NCI-H1417 treated with DMSO at 0.1 percent for 48 hours (cell line): ENCODE measurements around the gene EFCAB10.

Source experiments
- DNase-seq: peaks from one replicate; lab custom pipeline; 2025; lab: John Stamatoyannopoulos, UW

The EFCAB10 gene, protein sequence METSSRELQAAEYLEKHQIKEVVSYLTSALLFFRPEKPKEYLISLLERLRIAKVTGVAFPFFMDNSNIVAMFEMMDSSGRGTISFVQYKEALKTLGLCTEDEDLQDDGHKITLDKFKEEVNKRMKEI

DNA sequence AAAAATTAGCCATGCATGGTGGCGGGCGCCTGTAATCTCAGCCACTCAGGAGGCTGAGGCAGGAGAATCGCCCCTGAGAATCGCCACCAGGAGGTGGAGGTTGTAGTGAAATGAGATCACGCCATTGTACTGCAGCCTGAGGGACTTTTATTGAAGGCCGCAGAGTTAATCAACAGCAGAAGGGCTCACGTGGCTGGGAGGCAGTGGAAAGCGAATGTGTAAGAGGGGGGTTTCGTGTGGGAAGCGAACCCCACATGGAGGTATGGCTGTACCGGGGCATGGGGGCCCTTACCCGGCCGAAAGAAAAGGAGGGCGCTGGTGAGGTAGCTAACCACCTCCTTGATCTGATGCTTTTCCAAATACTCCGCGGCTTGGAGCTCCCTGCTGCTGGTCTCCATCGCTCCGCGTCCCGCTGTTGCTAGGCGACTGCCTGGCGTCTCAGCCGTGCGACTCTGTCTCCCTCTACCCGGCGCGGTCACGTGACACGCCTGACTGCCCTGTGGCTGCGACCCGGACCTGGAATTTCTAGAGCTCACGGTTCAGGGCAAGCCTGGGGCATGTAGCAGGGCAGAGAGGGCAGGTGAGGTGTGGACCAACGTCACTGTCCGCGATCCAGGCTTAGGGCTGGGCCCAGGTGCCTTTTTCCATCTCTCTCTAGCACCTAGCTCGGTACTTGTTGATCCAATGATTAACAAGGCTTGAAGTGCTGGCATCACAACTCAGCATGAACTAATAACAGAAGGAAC, at the start of gene EFCAB10:
Gene EFCAB10 (minus strand): TSS at position 428 of the 746 bp plus-strand sequence. CDS start 30 bp downstream, at position 398.
- peak; percentile 58 for DNase-seq

DNA sequence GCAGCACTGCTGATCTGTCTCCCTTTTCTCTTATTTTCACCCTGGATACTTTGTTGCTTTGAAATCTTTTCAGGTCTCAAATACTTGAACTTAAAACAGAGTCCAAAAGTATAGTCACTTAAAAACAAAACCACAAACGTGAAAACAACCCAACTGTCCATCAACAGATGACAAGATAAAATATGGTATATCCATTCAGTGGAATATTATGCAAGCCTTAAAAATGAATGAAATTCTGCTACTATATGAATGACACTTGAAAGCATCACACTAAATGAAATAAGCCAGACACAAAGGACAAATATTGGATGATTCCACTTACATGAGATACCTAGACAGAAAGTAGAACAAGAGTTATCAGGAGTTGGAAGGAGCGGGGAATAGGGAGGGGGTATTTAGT, 44.7 kb upstream of the EFCAB10 start:
- no peak for DNase-seq

DNA sequence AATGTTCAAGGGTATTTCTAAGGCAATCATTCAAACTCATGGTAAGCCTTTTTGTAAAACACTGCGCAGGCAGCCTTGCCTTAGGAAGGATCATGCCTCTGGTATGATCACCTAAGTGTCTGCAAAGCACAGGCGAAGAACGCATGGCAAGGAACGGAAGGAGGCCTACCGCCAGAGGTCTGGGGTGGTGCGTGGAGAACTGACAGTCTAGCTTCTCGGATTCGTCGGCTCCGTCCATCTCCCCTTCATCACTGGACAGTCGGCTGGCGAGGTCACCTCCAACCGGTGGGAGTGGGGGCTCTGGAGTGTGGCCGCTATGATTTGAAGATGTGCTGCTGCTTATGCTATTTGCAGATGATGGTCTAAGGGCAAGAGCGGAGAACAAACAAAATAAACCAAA, 42.6 kb upstream of the EFCAB10 start:
- DNase-seq, result no peak

DNA sequence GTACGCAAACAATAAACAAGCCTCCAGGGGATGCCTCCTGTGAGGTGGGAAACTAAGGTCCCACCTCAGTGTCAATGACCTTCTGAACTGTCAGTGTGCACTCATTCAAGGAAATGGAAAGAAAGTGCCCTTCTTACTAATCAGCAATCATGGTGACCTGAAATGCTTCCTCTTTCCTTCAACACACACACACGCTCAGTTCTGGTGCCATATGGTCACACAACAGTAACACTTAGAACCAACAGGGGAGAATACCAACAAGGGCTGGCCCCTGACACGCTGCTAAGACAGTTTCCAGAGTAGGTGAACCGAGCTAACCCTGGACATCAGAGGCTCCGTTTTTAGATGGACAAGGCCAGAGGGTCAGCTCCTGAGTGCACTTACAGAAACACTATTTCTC, 42.1 kb upstream of the EFCAB10 start:
- no peak for DNase-seq

DNA sequence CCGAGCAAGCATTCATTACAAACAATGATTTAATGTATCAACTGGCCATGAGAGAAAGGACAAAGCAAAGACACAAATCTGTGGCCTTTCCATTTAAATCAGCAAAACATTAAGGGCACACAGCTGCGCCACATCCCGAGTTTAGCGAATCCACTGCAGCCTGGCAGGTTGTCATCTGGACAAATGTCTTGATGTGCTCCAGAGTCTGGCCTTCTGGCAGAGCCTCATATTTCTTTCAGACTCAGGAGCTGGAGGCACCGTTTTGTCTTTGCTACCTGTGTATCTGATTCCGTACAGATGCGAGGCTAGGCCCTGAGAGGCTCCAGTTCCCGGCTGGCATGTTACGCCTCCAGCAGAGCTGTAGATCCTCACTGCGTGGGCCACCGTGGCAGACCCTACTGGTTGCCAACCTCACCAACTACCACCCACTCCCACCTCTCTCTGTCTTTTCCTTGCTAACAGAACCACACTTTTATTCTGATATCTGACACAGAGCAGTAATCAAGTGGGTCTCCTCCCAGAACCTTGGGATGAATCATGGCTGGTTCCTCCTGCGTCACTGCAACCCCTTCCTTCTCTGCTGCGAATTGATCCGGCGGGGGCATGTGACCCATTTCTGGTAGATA, 40.9 kb upstream of the EFCAB10 start:
- no peak for DNase-seq

DNA sequence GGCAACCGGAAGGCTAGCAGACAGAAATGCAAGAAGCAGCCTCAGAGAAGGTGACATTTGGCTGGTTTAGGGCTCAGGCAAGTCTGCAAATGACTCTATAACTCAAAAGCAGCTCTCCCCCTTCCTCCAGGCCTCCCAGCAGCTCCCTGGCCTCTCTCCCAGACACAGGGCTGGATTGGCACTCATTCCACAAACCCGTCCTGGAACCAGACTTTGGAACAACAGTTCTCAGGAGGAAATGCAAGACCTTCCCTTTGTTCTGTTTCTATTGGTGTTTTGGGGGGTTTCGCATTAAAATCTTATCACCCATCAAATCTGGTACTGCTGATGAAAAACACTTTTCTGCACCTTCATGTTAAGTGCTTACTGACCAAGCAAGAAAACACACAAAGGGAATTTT, 40.3 kb upstream of the EFCAB10 start:
- no peak for DNase-seq

DNA sequence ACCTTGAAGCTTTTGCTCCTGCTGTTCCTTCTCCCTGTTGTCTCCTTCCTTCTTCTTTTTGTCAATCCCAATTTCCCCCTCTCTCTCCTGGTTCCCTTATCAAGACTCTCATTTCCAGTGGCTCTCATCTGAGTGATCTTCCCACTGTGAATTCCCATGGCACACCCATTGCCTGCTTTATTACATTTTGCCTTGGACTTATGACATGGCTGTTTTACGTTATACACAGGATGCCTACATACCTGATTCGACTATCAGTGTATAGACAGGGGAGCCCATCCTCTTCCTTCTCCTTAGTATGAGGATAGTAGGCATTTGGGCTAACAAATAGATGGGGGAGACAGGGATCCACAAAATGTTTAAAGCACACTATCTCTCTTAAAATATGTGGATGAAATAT, 39.9 kb upstream of the EFCAB10 start:
- no peak for DNase-seq

DNA sequence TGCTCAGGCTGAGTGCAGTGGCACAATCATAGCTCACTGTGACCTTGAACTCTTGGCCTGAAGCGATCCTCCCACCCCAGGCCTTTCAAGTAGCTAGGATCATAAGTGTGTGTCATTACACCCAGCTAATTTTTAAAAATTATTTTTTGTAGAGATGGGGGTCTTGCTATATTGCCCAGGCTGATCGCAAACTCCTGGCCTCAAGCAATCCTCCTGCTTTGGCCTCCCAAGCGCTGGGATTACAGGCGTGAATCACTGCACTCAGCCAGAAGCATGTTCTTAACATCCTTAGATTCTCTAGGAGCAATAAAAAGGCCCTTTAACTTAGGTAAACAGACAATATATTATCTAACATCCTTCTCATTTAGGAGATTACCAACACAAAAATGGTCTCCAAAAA, 38.3 kb upstream of the EFCAB10 start:
- DNase-seq, result no peak

DNA sequence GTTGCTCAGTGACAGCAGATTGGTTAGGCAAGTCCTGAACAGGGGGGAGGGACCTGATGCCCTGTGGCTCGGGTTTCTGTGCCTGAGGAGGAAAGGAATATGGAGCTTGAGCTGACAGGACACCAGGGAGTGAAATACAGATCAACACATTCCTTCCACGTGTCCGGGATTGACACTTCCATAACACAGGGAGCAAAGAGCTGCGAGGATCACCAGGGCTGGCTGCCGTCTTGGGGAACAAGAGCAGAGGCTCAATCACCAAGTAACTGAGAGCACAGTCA, 36.7 kb upstream of the EFCAB10 start:
- DNase-seq, result no peak

DNA sequence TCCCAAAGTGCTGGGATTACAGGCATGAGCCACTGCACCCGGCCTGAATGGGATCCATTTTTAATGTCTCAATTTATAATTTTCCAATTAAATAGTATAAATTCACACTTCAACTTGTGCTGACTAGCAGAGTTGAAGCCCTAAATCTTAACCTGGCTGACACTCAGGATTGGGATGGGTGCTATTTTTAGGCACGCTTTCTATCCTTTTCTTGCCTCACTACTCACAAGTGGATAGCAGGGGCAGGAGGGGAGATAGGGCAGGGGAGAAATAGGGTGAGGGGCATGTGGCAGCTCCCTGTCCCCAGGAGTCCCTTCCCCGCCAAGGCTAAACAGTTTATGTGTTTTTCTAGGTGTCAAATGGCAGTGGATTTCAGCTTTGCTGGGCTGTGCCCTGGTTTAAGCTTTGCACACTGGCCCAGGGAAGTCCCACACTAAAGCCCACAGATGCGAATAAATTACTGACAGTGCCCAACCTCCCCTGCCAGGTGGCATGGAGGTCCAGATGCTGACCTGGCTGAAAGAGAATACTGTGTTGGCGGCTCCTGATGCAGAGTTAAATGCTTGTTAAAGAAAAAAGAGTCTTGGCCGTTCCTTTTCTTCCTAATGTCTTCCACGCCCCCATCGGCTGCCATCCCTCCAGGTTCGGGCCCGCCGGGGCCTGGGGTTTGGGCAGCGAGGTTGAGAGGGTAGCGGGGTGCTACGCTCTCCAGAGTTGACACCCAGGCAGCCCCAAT, 36.2 kb upstream of the EFCAB10 start:
- no peak for DNase-seq

DNA sequence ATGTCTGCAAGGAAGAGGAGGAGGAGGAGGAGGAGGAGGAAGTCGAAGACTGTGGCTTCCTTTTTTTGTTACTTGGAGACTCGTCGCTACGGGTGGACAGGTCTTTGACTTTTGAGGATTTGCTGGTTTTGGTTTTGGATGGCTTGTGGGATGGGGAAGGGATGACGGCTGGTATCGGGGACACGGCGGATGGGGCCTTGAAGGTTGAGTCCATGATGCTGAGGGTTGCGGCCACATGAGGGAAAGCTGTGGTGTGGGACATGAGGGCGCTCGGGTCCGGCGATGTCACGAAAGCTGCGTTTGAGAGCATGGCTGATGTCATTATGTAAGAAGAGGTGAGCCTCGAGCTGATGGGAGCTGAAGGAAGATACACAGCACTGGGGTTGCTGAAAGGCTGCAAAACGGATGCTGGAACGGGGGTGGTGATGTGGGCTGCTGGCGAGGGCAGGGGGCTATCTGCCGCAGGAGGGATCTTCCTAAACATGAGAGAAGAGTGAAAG, 33.1 kb upstream of the EFCAB10 start:
- DNase-seq, result no peak

DNA sequence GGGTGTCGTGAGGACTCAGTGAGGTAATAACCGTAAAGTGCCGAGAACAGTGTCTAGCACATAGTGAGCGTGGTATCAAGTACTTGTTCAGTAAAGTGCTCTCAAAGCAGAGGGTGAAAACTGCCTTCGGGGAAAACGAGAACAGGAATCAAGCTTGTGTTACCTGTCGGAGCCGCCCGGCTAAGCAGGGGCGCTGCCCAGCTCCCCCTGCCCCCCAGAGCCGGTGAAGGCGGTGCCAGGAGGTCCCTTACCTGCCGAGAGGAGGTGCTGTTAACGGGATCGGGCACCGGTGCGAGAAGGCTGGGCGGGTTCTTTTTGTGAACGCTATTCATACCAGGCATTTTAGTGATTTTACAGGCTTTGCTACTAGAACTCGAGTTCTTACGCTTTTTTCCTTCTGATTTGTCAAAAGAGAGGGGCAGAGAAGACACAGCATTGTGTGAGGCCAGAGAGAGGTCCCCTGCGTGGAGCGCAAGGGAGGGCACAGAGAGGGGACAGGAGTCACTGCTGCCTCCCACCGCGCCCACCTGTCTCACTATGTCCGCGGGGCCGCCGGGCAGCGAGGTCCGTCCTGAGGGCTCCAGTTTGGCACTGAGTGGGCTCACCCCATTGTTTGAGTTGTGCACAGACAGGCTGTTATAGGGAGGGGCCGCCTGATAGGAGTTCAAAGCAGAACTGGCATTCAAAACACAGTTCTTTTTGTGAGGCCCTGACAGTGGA, 32.5 kb upstream of the EFCAB10 start:
- no peak for DNase-seq

DNA sequence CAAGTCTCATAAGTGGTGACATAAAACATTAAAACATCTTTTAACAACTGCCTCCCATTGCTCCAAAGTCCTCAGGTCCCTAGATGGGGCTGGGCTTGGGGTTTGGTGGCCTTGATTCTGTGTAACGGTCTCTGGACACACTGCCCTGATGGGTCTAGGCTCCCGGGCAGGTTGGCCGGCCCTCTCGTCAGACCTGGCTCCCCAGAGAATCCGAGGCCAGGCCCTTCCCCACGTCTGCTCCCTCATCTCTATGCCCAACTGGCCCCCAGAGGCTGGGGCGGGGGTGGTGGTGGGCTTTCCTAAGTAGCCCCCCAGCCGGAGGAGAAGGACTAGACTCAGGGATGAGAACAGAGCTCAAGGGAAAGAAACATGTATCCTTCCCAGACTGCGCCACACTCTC, 31.5 kb upstream of the EFCAB10 start:
- DNase-seq, result no peak

DNA sequence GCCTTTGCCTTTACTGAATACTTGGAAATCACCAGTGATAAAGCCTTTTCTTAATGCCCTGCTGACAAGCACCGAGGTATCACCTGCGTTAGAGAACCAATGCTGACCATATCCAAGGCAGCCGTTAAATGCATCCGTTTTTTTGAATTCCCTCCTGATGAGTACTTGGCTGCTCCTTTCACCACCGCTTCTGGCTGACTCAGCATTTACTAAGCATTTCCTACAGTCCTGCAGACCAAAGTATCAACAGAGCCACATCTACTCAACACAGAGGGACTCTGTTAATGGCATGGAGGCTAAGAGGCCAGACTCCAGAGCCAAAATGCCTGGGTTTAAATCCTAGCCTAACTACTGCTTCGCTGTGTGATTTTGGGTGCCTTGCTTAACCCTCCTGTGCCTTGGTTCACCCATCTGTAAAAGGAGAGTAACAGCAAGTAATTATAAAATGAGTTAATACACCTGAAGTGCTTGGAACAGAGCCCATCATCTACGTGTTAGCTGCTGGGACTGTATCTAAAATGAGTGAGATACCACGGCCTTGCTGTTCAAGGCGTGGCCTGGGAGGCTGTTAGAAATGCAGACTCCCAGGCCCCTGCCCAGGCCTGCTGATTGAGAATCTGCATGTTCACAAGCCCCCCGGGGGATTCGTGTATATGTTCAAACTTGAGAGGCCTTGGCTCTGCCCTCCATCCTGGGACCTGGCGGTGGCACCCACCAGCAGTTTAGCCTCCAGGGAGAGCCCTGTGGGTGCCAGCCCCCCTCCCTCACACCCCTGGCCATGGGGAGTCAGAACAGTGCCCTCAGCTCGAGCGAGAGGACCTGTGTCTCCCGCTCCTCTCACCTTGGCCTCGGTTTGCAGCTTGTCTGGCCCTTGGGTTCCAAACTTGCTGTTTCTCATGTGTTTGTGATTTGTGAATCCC, 30.8 kb upstream of the EFCAB10 start:
- DNase-seq, result no peak

DNA sequence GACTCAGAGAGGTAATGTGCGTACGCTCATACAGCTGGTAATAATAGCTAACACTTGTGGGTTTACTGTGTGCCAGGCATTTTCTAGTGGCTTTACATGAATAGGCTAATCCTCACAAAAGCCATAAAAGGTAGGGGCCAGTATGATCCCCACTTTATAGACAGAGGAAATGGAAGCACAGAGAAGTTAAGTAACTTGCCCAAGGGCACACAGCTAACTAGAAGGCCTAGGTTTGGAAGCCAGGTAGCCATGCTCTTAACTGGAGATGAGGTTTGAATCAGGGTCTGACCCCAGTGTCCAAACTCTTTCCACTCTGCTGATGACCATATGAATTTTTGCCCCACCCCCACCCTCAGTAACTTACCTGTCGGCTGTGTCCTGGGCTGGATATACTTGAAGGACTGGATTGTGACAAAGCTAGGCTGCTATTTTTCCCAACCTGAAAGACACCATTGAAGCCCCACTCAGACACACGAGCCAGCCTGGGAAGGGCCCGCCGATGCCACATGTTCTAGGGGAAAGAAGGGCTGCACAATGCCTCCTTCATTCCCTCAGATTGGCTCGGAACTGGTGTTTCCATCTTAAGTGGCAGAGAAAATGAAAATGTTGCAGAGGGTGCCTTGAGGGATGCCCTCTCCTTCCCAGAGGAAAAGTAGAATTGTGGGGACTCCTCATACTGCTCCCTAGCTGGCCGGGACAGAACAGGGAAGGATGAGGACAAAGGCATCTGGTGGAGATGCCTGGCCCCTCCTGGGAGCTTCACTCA, 29.1 kb upstream of the EFCAB10 start:
- no peak for DNase-seq

DNA sequence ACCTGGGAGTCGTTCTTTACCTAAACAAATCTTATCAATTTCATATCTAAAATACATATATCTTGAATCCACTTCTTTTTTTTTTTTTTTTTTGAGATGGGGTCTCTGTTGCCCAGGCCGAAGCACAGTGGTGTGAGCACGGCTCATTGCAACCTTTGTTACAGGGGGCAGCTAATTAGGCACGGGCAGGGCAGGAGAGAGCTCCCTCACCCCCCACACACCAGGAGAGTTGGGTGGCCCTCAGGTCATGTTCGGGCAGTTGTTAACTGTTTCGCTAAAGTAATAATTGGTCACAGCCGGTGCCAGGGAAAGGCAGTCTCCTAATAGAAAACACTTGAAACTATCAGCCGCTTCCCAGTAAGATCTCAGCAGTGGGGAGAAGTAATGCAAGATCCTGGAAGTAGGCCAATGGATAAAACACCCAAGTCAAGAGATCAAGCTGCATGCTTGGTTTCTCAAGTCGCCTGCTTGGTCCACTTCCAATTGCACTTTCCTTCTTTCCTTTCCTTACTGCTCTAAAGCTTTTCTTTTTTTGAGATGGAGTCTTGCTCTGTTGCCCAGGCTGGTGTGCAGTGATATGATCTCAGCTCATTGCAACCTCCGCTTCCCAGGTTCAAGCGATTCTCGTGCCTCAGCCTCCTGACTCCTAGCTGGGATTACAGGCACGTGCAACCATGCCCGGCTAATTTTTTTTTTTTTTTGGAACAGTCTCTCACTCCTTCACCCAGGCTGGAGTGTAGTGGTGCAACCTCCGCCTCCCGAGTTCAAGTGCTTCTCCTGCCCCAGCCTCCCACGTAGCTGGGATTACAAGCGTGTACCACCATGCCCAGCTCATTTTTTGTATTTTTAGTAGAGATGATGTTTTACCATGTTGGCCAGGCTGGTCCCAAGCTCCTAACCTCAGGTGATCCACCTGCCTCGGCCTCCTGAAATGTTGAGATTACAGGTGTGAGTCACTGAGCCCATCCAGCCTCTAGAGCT, 21.3 kb upstream of the EFCAB10 start:
- no peak for DNase-seq

DNA sequence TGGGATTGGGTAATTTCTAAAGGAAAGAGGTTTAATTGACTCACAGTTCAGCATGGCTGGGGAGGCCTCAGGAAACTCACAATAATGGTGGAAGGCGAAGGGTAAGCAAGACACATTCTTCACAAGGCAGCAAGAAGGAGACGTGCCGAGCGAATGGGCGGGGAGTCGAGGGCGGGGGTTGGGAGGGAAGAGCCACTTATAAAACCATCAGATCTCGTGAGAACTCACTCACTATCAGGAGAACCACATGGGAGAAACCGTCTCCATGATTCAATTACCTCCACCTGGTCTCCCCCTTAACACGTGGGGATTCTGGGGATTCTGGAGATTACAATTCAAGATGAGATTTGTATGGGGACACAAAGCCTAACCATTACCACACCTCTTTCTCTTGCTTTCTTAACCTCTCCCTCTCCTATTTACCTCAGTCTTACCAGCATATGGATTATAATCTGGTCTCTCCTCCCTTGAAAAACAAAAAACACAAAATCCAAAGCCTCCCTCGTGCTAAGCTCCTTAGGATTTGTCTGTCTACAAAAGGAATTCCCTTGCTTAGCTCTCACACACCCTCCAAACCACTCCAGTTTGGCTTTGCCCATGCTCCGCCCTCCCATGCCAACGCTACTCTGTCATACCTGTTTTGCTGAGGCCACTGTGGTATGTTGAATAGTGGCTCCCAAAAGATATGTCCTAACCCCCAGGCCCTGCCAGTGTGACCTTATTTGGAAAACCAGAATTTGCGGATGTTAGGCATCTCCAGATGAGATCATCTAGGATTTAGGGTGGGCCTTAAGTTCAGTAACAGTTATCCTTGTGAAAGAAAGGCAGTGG, 19.6 kb upstream of the EFCAB10 start:
- DNase-seq, result no peak

DNA sequence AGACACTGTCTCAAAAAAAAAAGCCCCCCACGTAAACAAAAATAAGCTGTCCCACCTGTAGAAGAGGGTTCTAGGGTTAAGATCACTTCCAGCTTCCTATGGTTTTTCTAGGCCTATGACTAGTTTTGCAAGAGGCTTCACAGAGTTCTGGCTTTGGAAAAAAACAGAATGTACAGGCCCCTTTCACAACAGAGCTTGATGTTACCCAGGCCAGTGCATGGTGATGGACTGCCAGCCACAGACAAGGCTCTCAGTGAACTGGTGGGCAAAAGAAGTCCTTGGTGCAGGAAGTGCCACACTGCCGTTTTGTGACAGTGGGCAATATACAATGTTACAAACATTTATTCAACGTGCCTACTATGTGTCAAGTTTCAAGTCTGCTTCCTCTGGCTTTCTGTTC, 18.3 kb upstream of the EFCAB10 start:
- no peak for DNase-seq
